Measurements from ENCODE around the gene GJC1.

DNA sequence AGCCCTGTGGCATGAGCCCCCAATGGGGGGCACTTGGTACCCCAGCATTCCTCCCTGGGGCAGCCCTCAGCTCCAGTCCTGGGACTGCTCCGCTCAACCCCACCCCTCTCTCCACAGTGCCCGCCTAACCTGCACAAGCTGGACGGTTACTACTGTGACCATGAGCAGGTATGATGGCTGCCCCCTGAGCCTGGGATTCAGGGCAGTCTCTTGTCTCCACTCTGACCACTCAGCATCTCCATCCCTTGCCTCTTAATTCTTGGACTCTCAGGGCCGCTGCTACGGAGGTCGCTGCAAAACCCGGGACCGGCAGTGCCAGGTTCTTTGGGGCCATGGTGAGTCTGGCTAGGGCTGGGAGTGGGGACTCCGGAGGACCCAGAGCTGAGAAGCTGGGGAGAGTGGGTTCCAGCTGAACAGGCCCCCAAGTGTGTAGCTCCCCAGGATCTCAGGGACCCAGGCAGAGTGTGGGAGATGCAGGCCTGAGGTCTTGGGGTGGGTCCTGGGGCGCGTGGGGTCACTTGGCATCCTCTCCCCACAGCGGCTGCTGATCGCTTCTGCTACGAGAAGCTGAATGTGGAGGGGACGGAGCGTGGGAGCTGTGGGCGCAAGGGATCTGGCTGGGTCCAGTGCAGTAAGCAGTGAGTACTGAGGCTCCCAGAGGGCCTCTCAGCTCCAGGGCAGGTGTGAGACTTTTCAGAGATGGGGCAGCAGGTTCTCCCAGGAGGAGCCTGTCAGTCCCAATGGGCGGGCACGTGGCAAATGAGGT is 53.3 kb downstream of the GJC1 start:
- TF ChIP-seq, protein P1, sequence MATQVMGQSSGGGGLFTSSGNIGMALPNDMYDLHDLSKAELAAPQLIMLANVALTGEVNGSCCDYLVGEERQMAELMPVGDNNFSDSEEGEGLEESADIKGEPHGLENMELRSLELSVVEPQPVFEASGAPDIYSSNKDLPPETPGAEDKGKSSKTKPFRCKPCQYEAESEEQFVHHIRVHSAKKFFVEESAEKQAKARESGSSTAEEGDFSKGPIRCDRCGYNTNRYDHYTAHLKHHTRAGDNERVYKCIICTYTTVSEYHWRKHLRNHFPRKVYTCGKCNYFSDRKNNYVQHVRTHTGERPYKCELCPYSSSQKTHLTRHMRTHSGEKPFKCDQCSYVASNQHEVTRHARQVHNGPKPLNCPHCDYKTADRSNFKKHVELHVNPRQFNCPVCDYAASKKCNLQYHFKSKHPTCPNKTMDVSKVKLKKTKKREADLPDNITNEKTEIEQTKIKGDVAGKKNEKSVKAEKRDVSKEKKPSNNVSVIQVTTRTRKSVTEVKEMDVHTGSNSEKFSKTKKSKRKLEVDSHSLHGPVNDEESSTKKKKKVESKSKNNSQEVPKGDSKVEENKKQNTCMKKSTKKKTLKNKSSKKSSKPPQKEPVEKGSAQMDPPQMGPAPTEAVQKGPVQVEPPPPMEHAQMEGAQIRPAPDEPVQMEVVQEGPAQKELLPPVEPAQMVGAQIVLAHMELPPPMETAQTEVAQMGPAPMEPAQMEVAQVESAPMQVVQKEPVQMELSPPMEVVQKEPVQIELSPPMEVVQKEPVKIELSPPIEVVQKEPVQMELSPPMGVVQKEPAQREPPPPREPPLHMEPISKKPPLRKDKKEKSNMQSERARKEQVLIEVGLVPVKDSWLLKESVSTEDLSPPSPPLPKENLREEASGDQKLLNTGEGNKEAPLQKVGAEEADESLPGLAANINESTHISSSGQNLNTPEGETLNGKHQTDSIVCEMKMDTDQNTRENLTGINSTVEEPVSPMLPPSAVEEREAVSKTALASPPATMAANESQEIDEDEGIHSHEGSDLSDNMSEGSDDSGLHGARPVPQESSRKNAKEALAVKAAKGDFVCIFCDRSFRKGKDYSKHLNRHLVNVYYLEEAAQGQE (IDR thresholded peaks at IDR 0.05; ENCODE audit: insufficient read depth in 1 of 2, low read depth in 2 of 2, low read length in 2 of 2), result no peak
- no peak for TF ChIP-seq TAF1 (IDR thresholded peaks at IDR 0.05; ENCODE audit: borderline replicate concordance, insufficient read depth, low read length)
- TF ChIP-seq POLR2AphosphoS5 (IDR thresholded peaks at IDR 0.05; ENCODE audit: low read depth, low read length), result no peak
- TF ChIP-seq FOXP2 (optimal IDR thresholded peaks at IDR 0.05; ENCODE audit: borderline replicate concordance, extremely low read depth, extremely low read length, insufficient read depth), result no peak
- no peak for TF ChIP-seq SIN3A (IDR thresholded peaks at IDR 0.05; ENCODE audit: borderline replicate concordance, insufficient read depth, low read length)
